Measurements from ENCODE around the gene AGPAT4. TPM values are rescaled to one million over a fixed set of nuclear protein-coding genes. Genes with fewer than 3 reads are reported as not detected.
"Not testable (repeated sequence)": the region's sequence is repeated elsewhere in the genome, so short reads cannot be mapped to it uniquely, and the experiment has no call there.

AGPAT4 gene
- total RNA-seq, 2 donors from 2014 or later: 7.6 to 12.1 TPM

DNA sequence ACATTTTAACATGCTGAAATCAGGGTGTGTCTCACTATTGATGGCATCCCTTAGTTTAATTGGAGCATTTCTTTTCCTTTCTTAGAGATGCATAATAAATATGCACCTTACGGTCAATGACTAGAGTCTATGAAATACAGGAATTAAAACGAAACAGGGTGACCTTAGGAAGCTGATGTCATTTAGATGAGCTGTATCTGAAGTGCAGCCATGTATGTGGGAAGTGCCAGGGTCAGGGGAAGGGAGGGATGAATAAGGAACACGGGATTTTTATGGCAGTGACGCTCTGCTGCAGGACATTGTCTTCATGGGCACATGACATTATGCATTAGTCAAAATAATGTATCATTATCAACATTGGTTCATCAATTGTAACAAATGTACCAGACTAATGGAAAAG lies 84.0 kb downstream of the AGPAT4 start:
- peaks cover 13 to 19% of the 10 kb centered on the region in 2 donors for H3K4me1 Mint-ChIP-seq (ENCODE audit: low read depth in 2 of 2)
- no peak overlapping the region for H3K4me3 Mint-ChIP-seq
- ATAC-seq (no peak), DNase-seq (ENCODE audit: low spot score) (no peak)
- peaks cover 0 to 4% of the 10 kb centered on the region in 2 donors for H3K27me3 Mint-ChIP-seq
- peaks cover 12% of the 10 kb centered on the region for H3K9me3 Mint-ChIP-seq
- H3K36me3 Mint-ChIP-seq: peaks cover 26% of the 10 kb centered on the region
- H3K27ac Mint-ChIP-seq: no peak overlapping the region

GRCh38 chr6:161188547-161189465 lies 85.1 kb downstream of the AGPAT4 start:
- Mint-ChIP-seq H3K27ac (no peak overlapping the region), H3K4me3 (no peak overlapping the region), H3K36me3 (peaks cover 22% of the 10 kb centered on the region), H3K9me3 (peaks cover 9% of the 10 kb centered on the region), H3K27me3 (peaks cover 0 to 4% of the 10 kb centered on the region in 2 donors), H3K4me1 (ENCODE audit: low read depth in 2 of 2) (peaks cover 13 to 22% of the 10 kb centered on the region in 2 donors)
- ATAC-seq (no peak), DNase-seq (ENCODE audit: low spot score) (no peak)

DNA sequence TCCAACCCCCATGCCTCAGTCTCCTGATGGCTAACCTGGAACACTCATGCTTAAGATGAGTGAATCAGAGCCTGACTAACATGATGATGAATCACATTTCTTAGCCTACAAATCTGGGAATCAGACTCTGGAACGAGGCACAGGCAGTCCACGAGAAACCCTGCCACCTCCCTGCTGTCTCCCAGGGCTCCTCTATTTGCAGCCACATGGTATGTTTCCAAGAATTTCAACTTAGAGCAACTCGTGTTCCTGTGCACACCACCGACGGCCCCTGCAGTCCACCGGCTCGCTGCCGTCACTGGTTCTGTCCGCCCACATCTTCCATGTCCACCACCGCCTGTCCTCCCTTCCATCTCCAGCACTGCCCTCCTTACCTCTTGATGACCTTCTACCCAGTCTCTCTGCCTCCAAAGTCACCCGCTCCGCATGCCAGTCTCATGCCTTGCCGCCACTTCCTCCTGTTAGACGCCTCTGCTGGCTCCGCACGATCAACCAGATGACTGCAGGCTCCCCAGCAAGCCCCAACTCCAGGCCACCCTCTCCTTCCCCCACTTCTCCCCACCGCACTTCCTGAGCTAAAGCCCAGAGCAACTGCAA lies 87.6 kb downstream of the AGPAT4 start:
- DNase-seq (ENCODE audit: low spot score) (no peak), ATAC-seq (peak in 1 of 2 donors; percentile 75)
- Mint-ChIP-seq H3K36me3 (peaks cover 9% of the 10 kb centered on the region), H3K4me3 (no peak overlapping the region), H3K4me1 (ENCODE audit: low read depth in 2 of 2) (peaks cover 13 to 27% of the 10 kb centered on the region in 2 donors), H3K9me3 (no peaks in the 10 kb centered on the region), H3K27ac (peak overlapping the region in 1 of 2 donors; percentile 6), H3K27me3 (peaks cover 0 to 4% of the 10 kb centered on the region in 2 donors)

DNA sequence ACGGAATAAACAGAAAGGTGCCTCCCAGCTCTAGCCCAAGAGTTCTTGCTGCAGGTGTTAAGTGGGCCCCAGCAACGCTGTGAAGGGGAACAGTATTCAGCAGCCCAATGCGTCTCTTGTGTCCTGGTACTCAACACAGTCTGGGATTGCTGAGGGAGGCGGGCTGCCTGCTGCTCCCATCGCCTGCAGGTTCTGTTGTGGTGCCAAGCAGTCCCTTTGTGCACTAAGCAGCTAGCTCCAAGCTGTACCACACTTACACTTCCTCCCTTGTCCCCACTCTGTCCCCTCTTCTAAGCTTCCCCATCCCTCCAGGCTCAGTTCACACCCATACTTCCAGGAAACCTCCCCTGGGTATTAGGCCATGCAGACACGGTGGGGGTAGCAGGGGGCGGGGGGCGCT lies 92.7 kb downstream of the AGPAT4 start:
- no peak overlapping the region for H3K27ac Mint-ChIP-seq
- no peak overlapping the region for H3K4me3 Mint-ChIP-seq
- H3K27me3 Mint-ChIP-seq: no peaks in the 10 kb centered on the region
- H3K36me3 Mint-ChIP-seq: peaks cover 15% of the 10 kb centered on the region
- H3K4me1 Mint-ChIP-seq (ENCODE audit: low read depth in 2 of 2): peaks cover 6 to 17% of the 10 kb centered on the region in 2 donors
- ATAC-seq (no peak), DNase-seq (ENCODE audit: low spot score) (no peak)
- H3K9me3 Mint-ChIP-seq: peaks cover 4% of the 10 kb centered on the region

GRCh38 chr6:161178155-161178554 lies 95.7 kb downstream of the AGPAT4 start:
- H3K36me3 Mint-ChIP-seq: peaks cover 15% of the 10 kb centered on the region
- H3K27me3 Mint-ChIP-seq; ATAC-seq; H3K27ac Mint-ChIP-seq; H3K9me3 Mint-ChIP-seq; H3K4me3 Mint-ChIP-seq; DNase-seq (ENCODE audit: low spot score): not testable (repeated sequence)
- peaks cover 5 to 10% of the 10 kb centered on the region in 2 donors for H3K4me1 Mint-ChIP-seq (ENCODE audit: low read depth in 2 of 2)

DNA sequence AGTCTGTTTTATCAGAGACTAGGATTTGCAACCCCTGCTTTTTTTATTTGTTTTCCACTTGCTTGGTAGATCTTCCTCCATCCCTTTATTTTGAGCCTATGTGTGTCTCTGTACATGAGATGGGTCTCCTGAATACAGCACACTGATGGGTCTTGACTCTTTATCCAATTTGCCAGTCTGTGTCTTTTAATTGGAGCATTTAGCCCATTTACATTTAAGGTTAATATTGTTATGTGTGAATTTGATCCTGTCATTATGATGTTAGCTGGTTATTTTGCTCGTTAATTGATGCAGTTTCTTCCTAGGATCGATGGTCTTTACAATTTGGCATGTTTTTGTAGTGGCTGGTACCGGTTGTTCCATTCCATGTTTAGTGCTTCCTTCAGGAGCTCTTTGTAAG lies 97.4 kb downstream of the AGPAT4 start:
- not testable (repeated sequence) for ATAC-seq; H3K4me3 Mint-ChIP-seq; H3K27ac Mint-ChIP-seq; H3K27me3 Mint-ChIP-seq; H3K9me3 Mint-ChIP-seq; H3K4me1 Mint-ChIP-seq (ENCODE audit: low read depth in 2 of 2); DNase-seq (ENCODE audit: low spot score)
- peaks cover 15% of the 10 kb centered on the region for H3K36me3 Mint-ChIP-seq

GRCh38 chr6:161172769-161173168 lies 101.1 kb downstream of the AGPAT4 start:
- DNase-seq (ENCODE audit: low spot score); H3K9me3 Mint-ChIP-seq; H3K4me3 Mint-ChIP-seq; H3K36me3 Mint-ChIP-seq; H3K27me3 Mint-ChIP-seq; H3K27ac Mint-ChIP-seq; ATAC-seq: not testable (repeated sequence)
- H3K4me1 Mint-ChIP-seq (ENCODE audit: low read depth in 2 of 2): peaks cover 26 to 29% of the 10 kb centered on the region in 2 donors

DNA sequence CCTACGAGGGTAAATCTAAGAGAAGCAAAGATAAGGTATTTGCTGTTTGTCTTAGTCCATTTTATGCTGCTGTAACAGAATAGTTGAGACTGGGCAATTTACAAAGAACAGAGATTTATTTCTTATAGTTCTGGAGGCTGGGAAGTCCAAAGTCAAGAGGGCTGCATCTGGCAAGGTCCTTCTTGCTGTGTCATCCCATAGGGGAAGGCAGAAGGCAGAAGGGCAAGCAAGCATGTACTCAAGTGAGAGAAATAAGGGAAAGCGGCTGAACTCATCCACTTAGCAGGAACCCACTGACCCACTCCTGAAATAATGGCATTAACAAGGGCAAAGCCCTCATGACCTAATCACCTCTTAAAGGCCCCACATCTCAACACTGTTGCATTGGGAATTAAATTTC lies 102.7 kb downstream of the AGPAT4 start:
- Mint-ChIP-seq H3K4me1 (ENCODE audit: low read depth in 2 of 2) (peaks cover 26 to 29% of the 10 kb centered on the region in 2 donors), H3K27ac (no peak overlapping the region), H3K27me3 (no peaks in the 10 kb centered on the region), H3K9me3 (no peaks in the 10 kb centered on the region), H3K36me3 (no peaks in the 10 kb centered on the region), H3K4me3 (no peak overlapping the region)
- DNase-seq (ENCODE audit: low spot score): no peak
- ATAC-seq: no peak

DNA sequence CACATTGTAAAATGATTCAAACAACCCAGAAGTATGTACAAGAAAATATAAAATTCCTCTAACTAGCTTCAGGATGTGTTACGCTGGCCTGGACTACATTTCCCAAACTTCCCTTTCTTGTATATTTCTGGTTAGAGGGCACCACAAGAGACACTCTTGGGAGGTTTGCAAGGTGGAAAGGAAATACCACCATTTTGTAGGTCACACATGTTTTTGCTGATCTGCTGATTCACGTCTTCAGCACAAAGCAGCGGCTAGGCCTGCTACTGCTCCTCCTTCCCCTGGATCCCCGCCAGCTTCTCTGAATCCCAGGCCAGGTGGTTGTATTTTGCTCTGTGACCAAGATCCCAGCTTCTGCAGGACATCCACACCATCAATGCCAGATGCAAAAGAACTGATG lies 104.2 kb downstream of the AGPAT4 start:
- no peak for DNase-seq (ENCODE audit: low spot score)
- no peaks in the 10 kb centered on the region for H3K36me3 Mint-ChIP-seq
- H3K4me1 Mint-ChIP-seq (ENCODE audit: low read depth in 2 of 2): peaks cover 26 to 29% of the 10 kb centered on the region in 2 donors
- H3K27ac Mint-ChIP-seq: no peak overlapping the region
- H3K9me3 Mint-ChIP-seq: no peaks in the 10 kb centered on the region
- H3K4me3 Mint-ChIP-seq: no peak overlapping the region
- H3K27me3 Mint-ChIP-seq: no peaks in the 10 kb centered on the region
- ATAC-seq: no peak

GRCh38 chr6:161169035-161169434 lies 104.8 kb downstream of the AGPAT4 start:
- ATAC-seq: no peak
- Mint-ChIP-seq H3K27me3 (no peaks in the 10 kb centered on the region), H3K27ac (no peak overlapping the region), H3K4me1 (ENCODE audit: low read depth in 2 of 2) (peaks cover 26 to 29% of the 10 kb centered on the region in 2 donors), H3K4me3 (no peak overlapping the region), H3K36me3 (no peaks in the 10 kb centered on the region), H3K9me3 (no peaks in the 10 kb centered on the region)
- DNase-seq (ENCODE audit: low spot score): no peak

- Mint-ChIP-seq H3K36me3 (no peaks in the 10 kb centered on the region), H3K27ac (no peak overlapping the region), H3K4me3 (no peak overlapping the region), H3K9me3 (no peaks in the 10 kb centered on the region), H3K27me3 (no peaks in the 10 kb centered on the region), H3K4me1 (ENCODE audit: low read depth in 2 of 2) (peaks cover 26 to 29% of the 10 kb centered on the region in 2 donors)
- no peak for DNase-seq (ENCODE audit: low spot score)
- ATAC-seq: peak in 1 of 2 donors; percentile 36
Measured at GRCh38 chr6:161168281-161168891, 105.5 kb downstream of the AGPAT4 start.

DNA sequence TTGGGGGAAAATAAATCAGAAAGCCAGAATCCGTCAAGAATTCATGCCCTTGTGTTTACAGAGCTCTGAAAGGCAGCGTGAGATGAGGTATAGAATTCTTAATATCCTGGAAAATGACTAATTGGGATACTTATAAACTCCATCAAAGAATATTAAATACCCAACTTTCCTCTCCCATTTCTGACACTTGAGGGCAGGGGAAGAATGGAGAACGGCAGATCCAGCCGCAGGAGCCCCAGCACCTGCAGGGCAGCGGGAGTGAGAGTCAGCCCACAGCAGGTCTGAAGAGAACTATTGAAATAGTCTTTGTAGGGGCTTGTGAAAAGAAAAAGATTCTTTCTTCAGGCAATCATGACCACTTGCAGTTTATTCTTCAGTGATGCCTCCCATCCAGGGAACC lies 107.2 kb downstream of the AGPAT4 start:
- H3K27me3 Mint-ChIP-seq: no peaks in the 10 kb centered on the region
- H3K27ac Mint-ChIP-seq: no peak overlapping the region
- ATAC-seq (no peak), DNase-seq (ENCODE audit: low spot score) (no peak)
- peaks cover 26 to 29% of the 10 kb centered on the region in 2 donors for H3K4me1 Mint-ChIP-seq (ENCODE audit: low read depth in 2 of 2)
- no peak overlapping the region for H3K4me3 Mint-ChIP-seq
- no peaks in the 10 kb centered on the region for H3K9me3 Mint-ChIP-seq
- H3K36me3 Mint-ChIP-seq: no peaks in the 10 kb centered on the region

- H3K36me3 Mint-ChIP-seq: no peaks in the 10 kb centered on the region
- no peak overlapping the region for H3K27ac Mint-ChIP-seq
- H3K4me3 Mint-ChIP-seq: no peak overlapping the region
- DNase-seq (ENCODE audit: low spot score) (no peak), ATAC-seq (no peak)
- H3K27me3 Mint-ChIP-seq: no peaks in the 10 kb centered on the region
- H3K4me1 Mint-ChIP-seq (ENCODE audit: low read depth in 2 of 2): peaks cover 26 to 29% of the 10 kb centered on the region in 2 donors
- H3K9me3 Mint-ChIP-seq: no peaks in the 10 kb centered on the region
Measured at GRCh38 chr6:161166176-161166575, 107.7 kb downstream of the AGPAT4 start.

DNA sequence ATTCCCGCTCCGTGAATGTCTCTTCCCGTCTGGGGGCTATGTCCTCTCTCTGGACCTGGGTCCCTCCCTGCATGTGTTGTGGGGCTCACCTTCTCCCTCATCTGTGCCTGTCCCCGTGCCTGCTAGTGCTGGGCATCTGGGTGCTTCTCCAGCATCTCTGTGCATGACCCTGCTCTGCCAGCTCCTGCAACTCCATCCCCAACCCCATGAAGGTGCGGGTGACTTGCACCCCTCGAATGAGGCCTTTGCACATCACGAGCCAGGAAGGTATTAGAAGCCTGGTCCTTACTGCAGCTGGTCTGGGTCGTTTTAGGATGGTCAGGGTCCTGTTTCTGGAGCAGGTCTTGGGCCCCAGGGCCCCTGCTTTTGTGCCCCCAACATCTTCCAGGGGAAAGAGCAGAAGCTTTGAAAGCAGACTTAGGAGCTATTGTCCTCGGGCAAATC lies 109.7 kb downstream of the AGPAT4 start:
- no peak for DNase-seq (ENCODE audit: low spot score)
- Mint-ChIP-seq H3K27me3 (no peaks in the 10 kb centered on the region), H3K27ac (no peak overlapping the region), H3K36me3 (no peaks in the 10 kb centered on the region), H3K9me3 (no peaks in the 10 kb centered on the region), H3K4me3 (no peak overlapping the region), H3K4me1 (ENCODE audit: low read depth in 2 of 2) (peaks cover 10 to 11% of the 10 kb centered on the region in 2 donors)
- no peak for ATAC-seq
